Keratinocyte (primary cell): Measurements from ENCODE around the gene FCRL3. TPM values are rescaled to one million over a fixed set of nuclear protein-coding genes. Genes with fewer than 3 reads are reported as not detected.

ENCODE experiments used
- DNase-seq: peaks from one replicate; pipeline ENCODE4 v3.0.0-alpha.2; 2011; ENCODE audit warnings: low read depth, missing footprints, low spot score
- FAIRE-seq: peaks from 2 replicates; lab custom pipeline; 2011; peaks lifted over from hg19 to GRCh38; lab: Jason Lieb, UNC
- H2AFZ ChIP-seq: 2 replicates; pipeline ENCODE4 v1.6.0; 2012; ENCODE audit warnings: low read length, control low read depth, inconsistent platforms; ENCODE audit not compliant: control insufficient read depth
- H3K27ac ChIP-seq: 2 replicates; pipeline ENCODE4 v1.5.1; 2011; ENCODE audit warnings: low read length; ENCODE audit not compliant: control insufficient read depth, insufficient read depth
- H3K27me3 ChIP-seq: 3 replicates; pipeline ENCODE4 v1.6.0; 2011; ENCODE audit warnings: low read length; ENCODE audit not compliant: control insufficient read depth, insufficient read depth; ENCODE audit errors: extremely low read depth
- H3K36me3 ChIP-seq, 2 experiments: 2 replicates in 1 of 2; 3 replicates in 1 of 2; pipeline ENCODE4 v1.5.1; 2011; ENCODE audit warnings: low read length in 2 of 2, mild to moderate bottlenecking in 1 of 2; ENCODE audit not compliant: control insufficient read depth in 2 of 2, insufficient read depth in 2 of 2; ENCODE audit errors: extremely low read depth in 1 of 2
- H3K4me1 ChIP-seq: 3 replicates; pipeline ENCODE4 v1.5.1; 2011; ENCODE audit warnings: low read length; ENCODE audit not compliant: control insufficient read depth, insufficient read depth; ENCODE audit errors: extremely low read depth
- H3K4me2 ChIP-seq: 3 replicates; pipeline ENCODE4 v1.6.0; 2011; ENCODE audit warnings: low read depth, low read length; ENCODE audit not compliant: control insufficient read depth, insufficient read depth; ENCODE audit errors: extremely low read depth
- H3K4me3 ChIP-seq, 3 experiments: fragments of 200-600 bp in 1 of 3; sonication (generic) in 1 of 3; 2 replicates in 2 of 3; 3 replicates in 1 of 3; pipeline ENCODE4 v1.5.1; 2011 to 2016; ENCODE audit warnings: low read length in 3 of 3, mild to moderate bottlenecking in 3 of 3, control low read depth in 2 of 3, inconsistent platforms in 1 of 3, low read depth in 1 of 3, mixed read lengths in 1 of 3, mixed run types in 1 of 3, moderate library complexity in 1 of 3; ENCODE audit not compliant: control insufficient read depth in 2 of 3, insufficient read depth in 2 of 3; ENCODE audit errors: extremely low read depth in 1 of 3
- H3K79me2 ChIP-seq: 2 replicates; pipeline ENCODE4 v1.6.0; 2012; ENCODE audit warnings: low read length; ENCODE audit not compliant: control insufficient read depth, insufficient read depth
- H3K9ac ChIP-seq: 3 replicates; pipeline ENCODE4 v1.6.0; 2011; ENCODE audit warnings: low read length; ENCODE audit not compliant: control insufficient read depth, insufficient read depth; ENCODE audit errors: extremely low read depth
- H3K9me1 ChIP-seq: 3 replicates; pipeline ENCODE4 v1.6.0; 2011; ENCODE audit warnings: low read length; ENCODE audit not compliant: control insufficient read depth, insufficient read depth; ENCODE audit errors: extremely low read depth
- H3K9me3 ChIP-seq: 2 replicates; pipeline ENCODE4 v1.5.1; 2012; ENCODE audit warnings: low read depth, low read length; ENCODE audit not compliant: control insufficient read depth
- H4K20me1 ChIP-seq: 3 replicates; pipeline ENCODE4 v1.6.0; 2011; ENCODE audit warnings: low read length; ENCODE audit not compliant: control insufficient read depth, insufficient read depth; ENCODE audit errors: extremely low read depth
- CTCF ChIP-seq, 3 experiments: IDR thresholded peaks in 1 of 3; conservative IDR thresholded peaks in 1 of 3; optimal IDR thresholded peaks in 1 of 3; 2 replicates in 2 of 3; 3 replicates in 1 of 3; pipeline versions ENCODE3 to v1.5.1; 2011; ENCODE audit warnings: low read length in 3 of 3, mild to moderate bottlenecking in 3 of 3, moderate library complexity in 2 of 3, control low read depth in 1 of 3, inconsistent platforms in 1 of 3; ENCODE audit not compliant: insufficient read depth in 2 of 3; ENCODE audit errors: extremely low read depth in 1 of 3
- EZH2 ChIP-seq: IDR thresholded peaks from one replicate; pipeline ENCODE4 v1.6.1; 2012; ENCODE audit warnings: inconsistent platforms, mild to moderate bottlenecking, low read length, moderate library complexity
- dilution Hi-C: fragments of 300-500 bp; cut with MboI; formaldehyde crosslinking; loops from one replicate; pipeline ENCODE4 v1.7.0; 2020; ENCODE audit warnings: low sequenced_read_pairs; ENCODE audit not compliant: extremely low pct_ligation_motif_present
- polyA plus RNA-seq, 5 experiments: library from polyadenylated mRNA; depleted of rRNA in 3 of 5; stranded (reverse) in 3 of 5; stranded (forward) in 1 of 5; unstranded in 1 of 5; fragments of >200 nt; gene quantifications; 1 replicate in 1 of 5; 2 replicates in 3 of 5; 3 replicates in 1 of 5; pipeline versions ENCODE4 v1.2.1 to v1.2.3, GENCODE V29; 2011 to 2012; ENCODE audit warnings: missing spikeins in 2 of 5, low read depth in 1 of 5, low replicate concordance in 1 of 5

FCRL3 gene
- polyA plus RNA-seq, 1 donor (not counting 4 experiments of a cell fraction or from before 2014, with no cell fraction given): not detected

GRCh38 chr1:157658571-157658970, 42.0 kb downstream of the FCRL3 start:
- no peaks in the 10 kb centered on the region for H3K9me1 ChIP-seq
- dilution Hi-C loops: no loop called here
- no peak overlapping the region for H3K9ac ChIP-seq
- H3K4me2 ChIP-seq: no peak overlapping the region
- H3K4me1 ChIP-seq: no peaks in the 10 kb centered on the region
- TF ChIP-seq EZH2: no peak
- no peak for TF ChIP-seq CTCF (optimal IDR thresholded peaks at IDR 0.05 in 1 of 3, IDR thresholded peaks at IDR 0.05 in 1 of 3, conservative IDR thresholded peaks at IDR 0.05 in 1 of 3; ENCODE audit: extremely low read depth in 1 of 3, insufficient read depth in 2 of 3, low read length in 3 of 3)
- no peak overlapping the region for H3K4me3 ChIP-seq
- H2AFZ ChIP-seq: no peak overlapping the region
- no peaks in the 10 kb centered on the region for H3K36me3 ChIP-seq
- no peaks in the 10 kb centered on the region for H3K79me2 ChIP-seq
- no peak overlapping the region for H3K27ac ChIP-seq
- H4K20me1 ChIP-seq: no peaks in the 10 kb centered on the region
- FAIRE-seq (no peak), DNase-seq (no peak)
- H3K9me3 ChIP-seq: no peaks in the 10 kb centered on the region
- no peaks in the 10 kb centered on the region for H3K27me3 ChIP-seq

- DNase-seq: no peak
- Histone ChIP-seq H3K79me2 (no peaks in the 10 kb centered on the region), H3K9me1 (no peaks in the 10 kb centered on the region), H3K9me3 (no peaks in the 10 kb centered on the region), H3K9ac (no peak overlapping the region), H3K27ac (no peak overlapping the region), H3K27me3 (no peaks in the 10 kb centered on the region), H3K4me2 (no peak overlapping the region), H4K20me1 (no peaks in the 10 kb centered on the region), H3K4me1 (no peaks in the 10 kb centered on the region), H3K36me3 (no peaks in the 10 kb centered on the region), H2AFZ (no peak overlapping the region), H3K4me3 (no peak overlapping the region)
- no peak for FAIRE-seq
- dilution Hi-C loops: no loop called here
- TF ChIP-seq EZH2: no peak
- TF ChIP-seq CTCF (optimal IDR thresholded peaks at IDR 0.05 in 1 of 3, IDR thresholded peaks at IDR 0.05 in 1 of 3, conservative IDR thresholded peaks at IDR 0.05 in 1 of 3; ENCODE audit: extremely low read depth in 1 of 3, insufficient read depth in 2 of 3, low read length in 3 of 3): no peak
Measured at GRCh38 chr1:157653494-157653873, 47.1 kb downstream of the FCRL3 start.
